Uterus (tissue), 2 donors: ENCODE results near the gene KRCC1.

Experiments
- CTCF ChIP-seq, 4 experiments: fragments of 200-600 bp in 2 of 4; fragments of 450-650 bp in 2 of 4; sonication (generic) in 2 of 4; IDR thresholded peaks; one replicate each; pipeline ENCODE4 v1.5.1; 2016 to 2019; ENCODE audit warnings: antibody characterized with exemption in 4 of 4, mild to moderate bottlenecking in 2 of 4, moderate library complexity in 1 of 4
- POLR2A ChIP-seq, 2 donors: fragments of 450-650 bp; IDR thresholded peaks; one replicate each; pipeline ENCODE4 v1.6.1; 2016; ENCODE audit warnings: antibody characterized with exemption in 2 of 2, mild to moderate bottlenecking in 1 of 2, moderate library complexity in 1 of 2

- TF ChIP-seq CTCF (IDR thresholded peaks at IDR 0.05) (no peak), POLR2A (IDR thresholded peaks at IDR 0.05) (no peak)
Measured at GRCh38 chr2:88051792-88052191, 3.8 kb downstream of the KRCC1 start.
